ENCODE results near the gene DEPDC5.

GRCh38 chr22:31838917-31839316, 85.1 kb downstream of the DEPDC5 start:
- TF ChIP-seq CTCF (IDR thresholded peaks at IDR 0.05), result no peak
- TF ChIP-seq POLR2A (IDR thresholded peaks at IDR 0.05), result no peak
